ENCODE results near the gene HAP1.

GRCh38 chr17:41736983-41737679 is 2.7 kb upstream of the HAP1 start:
- TF ChIP-seq EZH2phosphoT487 (IDR thresholded peaks at IDR 0.05; ENCODE audit: low read depth, severe bottlenecking, unreplicated experiment) = no peak
- TF ChIP-seq CTCF (IDR thresholded peaks at IDR 0.05; ENCODE audit: poor library complexity) = no peak
- no peak for TF ChIP-seq EZH2 (IDR thresholded peaks at IDR 0.05; ENCODE audit: borderline replicate concordance)

Measured in hepatocyte (in vitro differentiated cells).